NK-92 (cell line): ENCODE results near the gene GADD45A.
"Not testable (repeated sequence)": the region's sequence is repeated elsewhere in the genome, so short reads cannot be mapped to it uniquely, and the experiment has no call there.

Experiments
- DNase-seq: peaks from one replicate; lab custom pipeline; 2025; ENCODE audit not compliant: unreplicated experiment; lab: John Stamatoyannopoulos, UW

Gene GADD45A, protein sequence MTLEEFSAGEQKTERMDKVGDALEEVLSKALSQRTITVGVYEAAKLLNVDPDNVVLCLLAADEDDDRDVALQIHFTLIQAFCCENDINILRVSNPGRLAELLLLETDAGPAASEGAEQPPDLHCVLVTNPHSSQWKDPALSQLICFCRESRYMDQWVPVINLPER

DNA sequence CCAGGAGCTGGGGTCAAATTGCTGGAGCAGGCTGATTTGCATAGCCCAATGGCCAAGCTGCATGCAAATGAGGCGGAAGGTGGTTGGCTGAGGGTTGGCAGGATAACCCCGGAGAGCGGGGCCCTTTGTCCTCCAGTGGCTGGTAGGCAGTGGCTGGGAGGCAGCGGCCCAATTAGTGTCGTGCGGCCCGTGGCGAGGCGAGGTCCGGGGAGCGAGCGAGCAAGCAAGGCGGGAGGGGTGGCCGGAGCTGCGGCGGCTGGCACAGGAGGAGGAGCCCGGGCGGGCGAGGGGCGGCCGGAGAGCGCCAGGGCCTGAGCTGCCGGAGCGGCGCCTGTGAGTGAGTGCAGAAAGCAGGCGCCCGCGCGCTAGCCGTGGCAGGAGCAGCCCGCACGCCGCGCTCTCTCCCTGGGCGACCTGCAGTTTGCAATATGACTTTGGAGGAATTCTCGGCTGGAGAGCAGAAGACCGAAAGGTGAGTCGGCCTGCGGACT is at the start of gene GADD45A:
TSS of gene GADD45A (plus strand) at position 135 of the 491 bp plus-strand sequence. CDS start at position 429, 294 bp downstream.
- DNase-seq = peak; percentile 72

DNA sequence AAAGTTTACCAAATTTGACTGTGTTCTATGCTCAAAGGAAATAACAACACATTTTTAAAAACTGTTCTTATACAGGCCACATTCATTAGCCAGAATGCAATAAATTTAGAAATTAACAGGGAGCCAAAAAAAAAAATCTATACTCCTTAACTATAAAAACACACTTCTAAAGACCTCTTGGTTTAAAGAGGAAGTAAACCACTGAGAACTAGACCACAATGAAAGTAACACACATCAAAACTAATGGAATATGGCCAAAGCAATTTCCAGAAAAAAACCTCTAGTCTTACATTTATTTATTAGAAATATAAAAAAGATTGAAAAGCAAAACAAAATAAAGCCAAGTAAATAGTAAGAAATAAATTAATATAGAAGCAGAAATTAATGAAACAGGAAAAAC is 48.9 kb upstream of the GADD45A start:
- DNase-seq = no peak

DNA sequence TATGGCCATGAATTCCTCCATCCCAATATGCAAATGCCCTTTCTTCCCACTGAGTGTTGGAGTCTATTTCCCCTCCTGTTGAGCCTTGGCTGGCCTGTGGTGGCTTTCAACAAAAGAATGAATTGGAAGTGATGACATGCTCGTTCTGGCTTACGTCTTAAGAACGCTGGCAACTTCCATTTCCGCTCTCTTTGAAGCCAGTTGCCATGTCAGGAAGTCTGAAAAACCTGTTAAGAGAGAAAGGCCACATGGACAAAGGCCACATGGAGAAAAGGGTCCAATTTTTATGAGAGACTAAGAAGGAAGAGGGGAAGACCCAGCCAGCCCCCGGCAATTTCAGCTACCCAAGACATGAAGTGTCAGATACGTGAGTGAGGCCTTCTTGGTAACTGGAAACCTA is 45.6 kb upstream of the GADD45A start:
- no peak for DNase-seq

DNA sequence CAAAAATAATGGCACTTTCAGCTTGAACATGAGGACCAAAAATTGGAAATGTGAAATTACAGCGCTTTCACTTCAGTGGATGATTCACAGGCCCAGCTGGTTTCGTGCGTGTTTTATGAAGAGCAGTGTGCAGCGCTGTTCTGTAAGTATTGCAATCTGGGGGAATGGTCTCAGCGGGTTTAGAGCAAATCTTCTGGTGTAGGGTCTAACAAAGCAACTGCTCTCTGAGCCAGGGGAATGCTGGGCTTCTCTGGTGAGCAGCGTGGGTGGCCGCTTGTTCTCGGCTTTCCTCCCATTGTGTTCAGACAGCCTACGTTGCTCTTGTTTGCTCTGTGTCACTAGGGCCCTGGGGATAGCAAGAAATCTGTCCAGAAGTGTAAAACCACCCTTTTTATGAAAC is 42.4 kb upstream of the GADD45A start:
- no peak for DNase-seq

DNA sequence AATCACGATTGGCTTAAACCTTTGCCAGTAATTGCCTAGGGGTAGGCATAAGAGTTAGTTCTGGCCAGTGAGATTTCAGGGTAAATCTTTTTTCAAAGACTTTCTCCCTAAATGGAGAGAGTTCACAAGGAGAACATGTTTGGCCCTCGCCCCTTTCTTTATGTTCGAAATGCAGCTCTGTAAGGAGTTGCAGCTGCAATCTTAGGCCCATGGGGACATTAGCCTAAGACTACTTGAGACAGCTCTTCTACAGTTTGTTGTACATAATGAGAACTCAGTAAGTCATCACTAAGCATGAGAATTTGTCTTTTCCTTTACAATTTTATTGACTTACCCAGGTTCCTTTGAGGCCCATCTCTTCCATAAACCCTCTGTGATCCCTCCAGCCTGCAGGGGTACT is 40.4 kb upstream of the GADD45A start:
- no peak for DNase-seq

DNA sequence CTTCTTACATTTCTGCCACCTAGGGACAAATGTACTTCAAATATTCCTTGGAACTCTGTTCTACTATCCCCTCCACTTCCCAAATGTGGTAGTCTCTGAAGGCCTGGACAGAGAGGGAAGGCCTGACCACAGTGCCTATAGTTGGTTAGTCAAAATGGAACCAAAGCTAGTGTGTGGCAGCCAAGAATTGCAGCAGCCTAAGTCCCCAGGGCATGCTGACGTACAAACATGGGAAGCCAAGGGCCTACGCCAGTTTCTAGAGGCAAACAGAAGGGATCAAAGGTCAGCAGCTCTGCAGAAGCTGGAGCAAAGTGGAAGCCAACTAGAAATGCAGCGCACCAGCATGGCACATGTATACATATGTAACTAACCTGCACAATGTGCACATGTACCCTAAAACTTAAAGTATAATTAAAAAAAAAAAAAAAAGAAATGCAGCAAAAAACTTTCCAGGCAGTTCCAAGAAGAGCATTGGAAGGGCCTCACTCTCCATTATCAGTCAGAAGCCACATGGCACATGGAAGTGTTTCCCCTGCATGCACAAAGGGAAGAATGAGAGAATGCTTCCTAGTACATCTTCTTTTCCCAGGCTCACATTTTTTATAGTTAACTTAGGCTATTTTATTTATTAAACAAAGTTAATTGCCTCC is 39.4 kb upstream of the GADD45A start:
- DNase-seq = no peak

DNA sequence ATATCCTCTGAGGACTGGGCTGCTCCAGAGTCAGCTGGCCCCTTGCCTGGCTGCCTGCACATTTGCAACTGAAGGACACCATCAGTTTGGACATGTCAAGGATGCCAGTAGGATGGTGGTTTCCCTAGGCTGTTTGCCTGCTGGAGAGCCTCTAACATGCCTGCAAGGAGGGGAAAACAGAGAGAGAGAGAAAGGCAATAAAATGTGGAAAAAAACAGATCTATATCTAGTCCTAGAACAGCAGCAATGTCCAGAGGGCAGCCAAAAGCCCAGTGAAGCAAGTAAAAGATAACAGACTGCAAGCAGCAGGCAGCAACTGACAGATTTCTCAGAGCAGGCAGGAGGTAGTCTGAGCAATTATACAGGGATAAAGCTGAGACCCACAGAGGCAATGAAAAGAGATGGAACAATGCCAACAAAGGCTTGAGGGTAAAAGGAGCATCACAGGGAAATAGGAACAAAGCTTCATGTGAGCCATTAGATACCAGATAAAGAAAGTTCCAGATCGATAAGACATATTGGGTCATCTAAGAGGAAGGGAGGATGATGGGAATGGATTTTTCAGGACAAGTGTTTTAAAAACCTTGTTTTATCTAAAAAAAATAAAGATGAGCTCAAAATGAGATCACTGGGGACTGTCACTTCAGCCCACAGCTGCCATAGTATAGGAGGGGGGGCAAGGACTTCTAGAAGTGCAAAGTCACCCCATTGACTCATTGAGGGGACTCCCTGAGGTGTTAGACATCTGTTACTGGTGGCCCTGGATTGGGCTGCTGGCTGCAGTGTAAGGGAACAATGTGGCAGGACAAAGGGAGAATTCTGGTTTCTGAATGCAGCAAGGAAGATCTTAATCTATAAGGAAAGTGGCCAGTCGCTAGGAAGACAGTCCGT is 38.6 kb upstream of the GADD45A start:
- no peak for DNase-seq

DNA sequence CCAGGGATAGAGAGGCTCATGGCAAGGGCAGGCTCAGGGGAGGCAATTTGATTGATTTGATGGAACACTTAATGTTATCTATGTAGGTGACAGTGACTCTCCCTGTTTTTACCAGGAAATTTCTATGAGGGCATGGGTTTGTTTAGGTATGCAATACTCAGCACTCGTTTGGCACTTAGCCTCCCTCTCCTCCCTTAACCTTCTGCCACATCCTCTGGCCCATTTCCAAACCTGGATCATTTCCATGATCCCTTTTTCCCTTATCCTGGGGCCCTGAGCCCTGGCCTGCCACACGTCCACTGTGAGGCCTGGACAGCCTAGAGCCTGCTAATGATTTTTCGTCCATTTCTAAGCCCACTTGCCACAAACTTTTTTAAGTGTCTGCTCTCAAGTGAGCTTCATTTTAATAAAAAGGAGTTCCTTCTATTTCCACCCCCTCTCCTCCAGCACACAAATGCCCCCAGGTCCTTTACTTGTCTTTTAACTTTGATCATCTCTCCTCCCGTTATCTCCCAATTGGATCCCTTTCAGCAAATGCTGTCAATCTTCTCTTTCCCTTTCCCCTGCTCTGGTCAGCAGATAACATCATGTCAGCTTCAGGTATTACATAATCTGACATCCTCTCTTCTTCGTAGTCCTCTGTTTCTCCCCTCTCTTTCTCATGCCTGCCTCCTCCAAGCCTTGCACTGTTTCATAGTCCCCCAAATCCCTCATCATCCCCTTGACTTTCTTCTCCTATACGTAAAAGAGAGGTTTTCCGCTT is 37.8 kb upstream of the GADD45A start:
- no peak for DNase-seq

DNA sequence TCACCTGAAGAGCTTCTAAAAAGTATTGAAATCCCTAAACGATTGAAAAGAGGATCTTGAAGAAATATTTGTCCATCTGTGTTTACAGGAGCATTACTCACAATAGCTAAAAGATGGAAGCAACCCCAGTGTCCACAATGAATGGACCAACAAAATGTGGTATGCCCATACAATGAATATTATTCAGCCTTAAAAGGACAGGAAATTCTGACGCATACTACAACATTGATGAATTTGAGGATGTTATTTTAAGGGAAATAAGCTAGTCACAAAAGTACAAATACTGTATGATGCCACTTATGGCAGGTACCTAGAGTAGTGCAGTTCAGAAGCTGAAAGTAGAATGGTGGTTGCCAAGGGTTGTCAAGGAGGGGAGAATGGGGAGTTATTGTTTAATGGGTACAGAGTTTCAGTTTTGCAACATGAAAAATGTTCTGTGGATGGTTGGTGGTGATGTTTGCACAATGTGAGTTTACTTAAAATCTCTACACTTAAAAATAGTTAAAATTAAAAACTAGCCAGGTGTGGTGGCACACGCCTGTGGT is 37.1 kb upstream of the GADD45A start:
- DNase-seq = no peak

DNA sequence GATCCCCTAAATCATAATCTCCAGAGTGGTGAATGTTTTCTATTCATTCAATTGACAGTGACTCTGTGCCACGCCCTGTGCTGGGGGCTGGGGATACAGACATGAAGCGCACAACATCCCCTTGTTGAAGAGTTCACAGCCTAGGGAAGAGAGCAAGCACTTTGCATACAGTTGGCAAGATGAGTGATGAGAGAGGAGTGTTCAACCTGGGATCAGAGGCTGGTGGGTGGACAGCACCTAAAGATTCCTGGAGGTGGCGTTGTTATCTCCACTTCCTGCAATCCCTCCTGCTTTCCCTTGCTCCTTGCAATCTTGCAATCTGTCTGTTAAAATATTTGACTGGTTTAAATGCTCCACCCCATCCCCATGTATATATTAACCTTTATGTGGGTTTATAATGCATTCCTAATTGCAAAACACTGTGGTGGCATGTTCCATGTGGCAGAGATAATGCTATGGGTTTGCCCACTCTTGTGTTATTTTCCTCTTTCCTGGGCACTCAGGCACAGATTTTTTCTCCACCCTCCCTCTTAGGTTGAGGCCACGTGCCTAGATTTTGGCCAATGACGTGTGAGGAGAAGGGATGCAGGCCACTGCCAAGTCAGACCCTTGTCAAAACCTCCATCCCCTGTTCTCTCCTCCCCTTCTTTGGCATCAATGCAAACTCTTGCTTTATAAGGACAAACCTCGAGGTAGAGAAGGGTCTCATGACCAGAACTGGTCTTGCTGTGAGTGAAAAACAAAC is 36.2 kb upstream of the GADD45A start:
- no peak for DNase-seq

DNA sequence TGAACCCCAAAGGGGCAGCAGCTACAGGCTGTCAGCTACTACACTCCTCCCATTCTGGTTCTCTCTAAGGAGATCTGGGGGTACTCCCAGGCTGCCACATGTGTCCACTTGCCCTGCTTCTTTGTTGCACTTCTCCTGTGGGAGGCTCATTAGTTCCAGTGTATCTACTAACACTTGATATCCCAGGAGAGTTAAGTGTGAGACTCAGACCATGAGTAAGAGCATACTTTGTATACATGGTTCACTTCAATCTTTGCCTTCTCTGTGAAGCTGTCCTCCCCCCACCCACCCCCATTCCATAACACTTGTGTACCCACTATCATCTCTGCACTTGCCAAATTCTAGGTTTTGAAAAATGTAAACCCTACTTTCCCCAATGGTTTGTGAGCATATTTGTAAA is 34.9 kb upstream of the GADD45A start:
- DNase-seq = no peak

DNA sequence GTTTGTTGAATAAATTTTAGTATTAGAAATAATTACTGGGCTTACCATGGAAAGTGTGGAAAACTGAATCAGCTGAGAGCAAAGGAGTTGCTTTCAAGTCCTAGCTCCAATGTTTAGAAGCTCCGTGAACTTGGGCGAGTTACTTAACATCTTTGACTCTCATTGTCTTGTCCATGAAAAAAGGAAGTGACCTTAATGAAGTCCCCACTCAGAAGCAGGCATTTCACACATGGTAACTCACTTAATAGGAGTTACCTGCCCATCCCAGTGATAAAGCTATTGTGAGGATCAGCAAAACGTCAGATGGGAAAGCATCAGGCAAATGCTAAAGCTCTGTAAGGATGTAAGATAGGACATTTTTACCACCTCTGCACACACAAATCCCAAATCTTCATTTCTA is 34.0 kb upstream of the GADD45A start:
- DNase-seq = no peak

DNA sequence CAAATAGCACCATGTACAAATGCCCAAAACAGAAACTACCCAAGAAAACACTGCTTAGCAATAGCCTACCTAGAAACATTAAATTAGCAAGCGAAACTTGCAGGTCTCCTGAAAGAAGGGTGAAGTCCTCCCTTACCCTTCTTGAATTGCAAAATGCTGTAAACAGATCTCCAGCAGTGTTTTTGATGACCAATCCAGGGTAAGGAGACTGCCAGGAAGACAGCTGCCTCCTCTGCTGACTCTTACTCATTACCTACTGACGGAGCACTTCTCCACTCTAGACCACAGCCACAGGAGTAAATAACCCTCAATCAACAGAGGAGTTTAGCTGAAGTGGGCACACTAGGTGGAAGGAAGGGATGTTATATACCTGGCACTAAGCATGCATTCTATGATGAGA is 32.2 kb upstream of the GADD45A start:
- DNase-seq = no peak

DNA sequence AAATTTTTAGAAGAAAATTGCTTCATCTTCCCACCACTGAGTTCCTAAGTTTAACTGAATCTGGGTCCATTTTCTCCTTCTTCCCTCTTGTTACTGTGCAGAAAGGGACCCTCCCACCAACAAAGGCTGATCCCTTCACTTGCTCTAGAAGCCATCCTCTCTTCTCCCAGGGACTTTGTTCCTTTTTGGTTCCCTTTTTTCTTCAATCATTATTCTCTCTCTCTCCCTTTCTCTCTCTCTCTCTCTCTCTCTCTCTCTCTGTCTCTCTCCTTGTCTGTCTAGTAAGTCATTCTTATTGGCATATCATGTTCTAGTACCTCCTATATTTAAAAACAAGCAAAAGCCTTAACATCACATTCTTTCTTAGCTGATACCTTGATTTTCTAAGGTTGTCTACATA is 31.7 kb upstream of the GADD45A start:
- DNase-seq = no peak

DNA sequence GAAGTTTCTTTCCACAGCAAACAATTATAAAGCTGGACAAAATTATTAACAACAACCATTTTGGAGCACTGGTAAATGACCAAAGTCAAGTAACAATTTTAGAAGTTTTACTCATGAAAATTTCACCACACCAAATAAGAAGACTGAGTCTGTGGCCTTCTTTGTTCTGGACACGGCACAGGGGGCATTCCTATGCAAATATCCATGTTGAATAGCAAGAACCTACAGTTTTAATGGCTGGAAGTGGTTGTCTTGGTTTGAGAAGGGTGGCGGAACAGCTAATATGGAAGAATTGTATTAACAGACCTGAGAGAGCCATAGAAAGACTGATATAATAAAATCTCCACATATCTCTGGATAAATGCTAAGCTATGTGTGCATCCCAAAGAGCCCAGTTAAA is 29.4 kb upstream of the GADD45A start:
- no peak for DNase-seq

DNA sequence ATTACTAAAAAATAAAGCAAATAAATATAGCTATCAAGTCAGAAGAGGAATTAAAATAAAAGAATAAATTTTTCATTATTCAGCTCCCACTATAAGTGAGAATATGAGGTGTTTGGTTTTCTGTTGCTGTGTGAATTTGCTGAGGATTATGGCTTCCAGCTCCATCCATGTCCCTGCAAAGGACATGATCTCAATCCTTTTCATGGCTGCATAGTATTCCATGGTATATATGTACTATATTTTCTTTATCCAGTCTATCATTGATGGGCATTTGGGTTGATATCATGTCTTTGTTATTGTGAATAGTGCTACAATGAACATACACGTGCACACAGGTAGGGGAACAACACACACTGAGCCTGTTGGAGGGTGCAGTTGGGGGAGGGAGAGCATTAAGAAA is 27.8 kb upstream of the GADD45A start:
- not testable (repeated sequence) for DNase-seq

DNA sequence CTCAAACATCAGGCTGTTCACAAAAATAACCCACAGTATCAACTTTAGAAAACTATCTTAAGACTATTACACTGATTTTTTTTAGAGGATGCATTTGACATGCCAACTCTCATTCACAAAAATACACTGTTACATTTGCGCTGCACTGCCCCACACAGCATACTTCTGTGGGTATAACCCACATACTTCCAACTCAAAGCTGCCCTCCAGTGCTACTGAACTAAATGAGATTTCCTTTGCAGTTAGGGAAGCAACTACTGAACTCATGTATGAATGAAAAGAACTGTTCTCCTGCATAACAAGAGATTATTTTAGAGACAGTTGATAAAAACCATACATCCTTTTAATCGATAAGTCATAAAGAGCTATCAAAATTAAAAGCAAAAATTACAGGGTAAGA is 25.8 kb upstream of the GADD45A start:
- DNase-seq = no peak

DNA sequence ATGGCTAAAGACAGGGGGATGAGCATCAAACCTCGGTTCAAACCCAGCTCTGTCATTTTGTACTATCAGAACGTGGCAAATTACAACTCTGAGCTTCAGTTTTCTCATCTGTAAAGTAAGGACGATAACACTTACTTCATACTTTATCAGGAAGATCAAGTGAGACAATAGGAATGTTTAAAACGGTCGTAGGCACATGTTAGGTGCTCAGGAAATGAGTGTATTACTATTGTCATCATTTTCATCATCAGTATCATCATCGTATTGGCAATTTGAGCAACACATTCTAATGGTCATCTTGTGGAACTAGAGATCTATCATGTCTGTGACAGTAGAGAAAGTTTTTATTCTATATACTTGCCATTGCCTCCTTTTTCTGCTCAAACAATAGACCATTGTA is 22.1 kb upstream of the GADD45A start:
- DNase-seq = no peak

DNA sequence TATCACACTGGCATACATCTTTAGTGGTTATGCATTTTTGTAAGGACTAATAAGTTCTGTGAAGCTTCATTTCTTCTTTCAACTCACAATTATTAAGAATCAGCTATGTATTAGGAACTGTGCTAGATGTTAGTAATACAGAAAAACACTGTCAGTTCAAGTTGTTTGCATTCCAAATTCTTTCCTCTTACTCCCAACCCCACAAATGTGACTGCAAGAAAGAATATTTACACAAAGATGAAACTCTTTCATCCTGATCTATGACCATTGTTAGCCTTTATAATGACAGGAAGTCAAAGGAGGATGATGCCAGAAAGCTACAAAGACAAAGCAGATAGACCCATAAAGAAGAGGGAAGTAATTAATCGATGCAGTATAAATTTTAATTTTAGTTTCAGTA is 21.0 kb upstream of the GADD45A start:
- no peak for DNase-seq

DNA sequence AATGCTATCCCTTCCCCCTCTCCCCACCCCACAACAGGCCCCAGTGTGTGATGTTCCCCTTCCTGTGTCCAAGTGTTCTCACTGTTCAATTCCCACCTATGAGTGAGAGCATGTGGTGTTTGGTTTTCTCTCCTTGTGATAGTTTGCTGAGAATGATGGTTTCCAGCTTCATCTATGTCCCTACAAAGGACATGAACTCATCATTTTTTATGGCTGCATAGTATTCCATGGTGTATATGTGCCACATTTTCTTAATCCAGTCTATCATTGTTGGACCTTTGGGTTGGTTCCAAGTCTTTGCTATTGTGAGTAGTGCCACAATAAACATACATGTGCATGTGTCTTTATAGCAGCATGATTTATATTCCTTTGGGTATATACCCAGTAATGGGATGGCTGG is 19.7 kb upstream of the GADD45A start:
- DNase-seq = not testable (repeated sequence)
